BJ (cell line): Measurements from ENCODE around the gene ZFAND5. TPM values are rescaled to one million over a fixed set of nuclear protein-coding genes. Genes with fewer than 3 reads are reported as not detected.

Experiments
- CTCF ChIA-PET: fragments of 350-600 bp; formaldehyde crosslinking; extraction: SDS; loops from one replicate; lab custom pipeline; 2021; ENCODE audit warnings: antibody characterized with exemption, inconsistent platforms; lab: Yijun Ruan, JAX
- POLR2A ChIA-PET: fragments of 300-600 bp; sonication (Branson Sonifier 250); formaldehyde crosslinking; extraction: SDS; loops from one replicate; lab custom pipeline; 2021; ENCODE audit warnings: antibody characterized with exemption; lab: Charles Lee
- DNase-seq: peaks from one replicate; pipeline ENCODE4 v3.0.0-alpha.2; 2011; ENCODE audit warnings: low read depth
- H3K27me3 ChIP-seq: 2 replicates; pipeline ENCODE4 v1.6.0; 2011; ENCODE audit warnings: low read length; ENCODE audit not compliant: control insufficient read depth, insufficient read depth
- H3K36me3 ChIP-seq: 2 replicates; pipeline ENCODE4 v1.5.1; 2011; ENCODE audit warnings: low read length; ENCODE audit not compliant: control insufficient read depth, insufficient read depth
- H3K4me3 ChIP-seq: 2 replicates; pipeline ENCODE4 v1.5.1; 2011; ENCODE audit warnings: low read depth, mild to moderate bottlenecking, control low read depth, low read length
- polyA plus RNA-seq: library from polyadenylated mRNA; depleted of rRNA; stranded (reverse); fragments of >200 nt; gene quantifications from 2 replicates; pipeline ENCODE4 v1.2.3, GENCODE V29; 2011; rRNA removed
- TF ChIP-seq, protein P1 (sequence below): IDR thresholded peaks from 2 replicates; pipeline ENCODE4 v1.5.1; 2011; ENCODE audit warnings: low read depth, mild to moderate bottlenecking, control low read depth, inconsistent platforms, low read length, moderate library complexity; ENCODE audit not compliant: insufficient read depth

The ZFAND5 gene
- polyA plus RNA-seq, 1 experiment = 172 TPM

DNA sequence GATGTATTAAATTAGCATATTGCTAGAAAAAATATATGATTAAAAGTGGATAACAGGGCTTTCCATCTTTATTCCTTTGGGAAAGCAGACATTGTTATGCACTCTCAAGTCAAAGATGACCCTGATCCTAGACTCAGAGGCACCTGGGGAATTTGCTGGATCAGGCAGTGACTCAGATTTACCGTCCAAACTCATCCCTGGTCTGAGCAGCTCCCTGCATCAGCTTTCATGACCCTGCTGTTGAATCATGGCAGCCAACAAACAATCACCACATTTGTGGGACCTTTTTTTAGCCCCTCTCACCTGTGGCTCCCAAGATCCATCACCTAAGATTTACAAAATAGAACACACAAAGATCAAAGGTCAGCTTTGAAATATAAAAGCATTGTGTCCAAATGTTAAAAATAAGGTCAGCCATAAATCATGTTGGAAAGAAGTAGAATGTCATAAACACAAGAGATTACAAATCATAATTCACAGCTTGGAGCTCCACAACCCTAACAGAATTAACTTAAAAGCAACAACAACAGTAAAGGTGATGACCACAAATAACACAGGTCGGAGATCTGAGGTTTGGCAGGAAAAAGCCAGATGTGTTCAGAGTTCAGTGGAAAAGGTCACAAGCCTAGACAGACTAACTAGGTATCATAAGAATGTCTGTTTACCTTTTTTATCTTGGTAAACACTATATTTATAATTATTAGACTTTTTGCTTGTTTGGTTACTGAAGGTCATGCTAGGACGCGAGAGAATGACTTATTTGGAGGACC is 55.5 kb downstream of the ZFAND5 start:
- H3K27me3 ChIP-seq = no peaks in the 10 kb centered on the region
- ChIA-PET CTCF (no interaction called here), POLR2A (no interaction called here)
- H3K4me3 ChIP-seq = no peak overlapping the region
- no peak for DNase-seq
- no peaks in the 10 kb centered on the region for H3K36me3 ChIP-seq
- TF ChIP-seq, protein P1, sequence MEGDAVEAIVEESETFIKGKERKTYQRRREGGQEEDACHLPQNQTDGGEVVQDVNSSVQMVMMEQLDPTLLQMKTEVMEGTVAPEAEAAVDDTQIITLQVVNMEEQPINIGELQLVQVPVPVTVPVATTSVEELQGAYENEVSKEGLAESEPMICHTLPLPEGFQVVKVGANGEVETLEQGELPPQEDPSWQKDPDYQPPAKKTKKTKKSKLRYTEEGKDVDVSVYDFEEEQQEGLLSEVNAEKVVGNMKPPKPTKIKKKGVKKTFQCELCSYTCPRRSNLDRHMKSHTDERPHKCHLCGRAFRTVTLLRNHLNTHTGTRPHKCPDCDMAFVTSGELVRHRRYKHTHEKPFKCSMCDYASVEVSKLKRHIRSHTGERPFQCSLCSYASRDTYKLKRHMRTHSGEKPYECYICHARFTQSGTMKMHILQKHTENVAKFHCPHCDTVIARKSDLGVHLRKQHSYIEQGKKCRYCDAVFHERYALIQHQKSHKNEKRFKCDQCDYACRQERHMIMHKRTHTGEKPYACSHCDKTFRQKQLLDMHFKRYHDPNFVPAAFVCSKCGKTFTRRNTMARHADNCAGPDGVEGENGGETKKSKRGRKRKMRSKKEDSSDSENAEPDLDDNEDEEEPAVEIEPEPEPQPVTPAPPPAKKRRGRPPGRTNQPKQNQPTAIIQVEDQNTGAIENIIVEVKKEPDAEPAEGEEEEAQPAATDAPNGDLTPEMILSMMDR = no peak

DNA sequence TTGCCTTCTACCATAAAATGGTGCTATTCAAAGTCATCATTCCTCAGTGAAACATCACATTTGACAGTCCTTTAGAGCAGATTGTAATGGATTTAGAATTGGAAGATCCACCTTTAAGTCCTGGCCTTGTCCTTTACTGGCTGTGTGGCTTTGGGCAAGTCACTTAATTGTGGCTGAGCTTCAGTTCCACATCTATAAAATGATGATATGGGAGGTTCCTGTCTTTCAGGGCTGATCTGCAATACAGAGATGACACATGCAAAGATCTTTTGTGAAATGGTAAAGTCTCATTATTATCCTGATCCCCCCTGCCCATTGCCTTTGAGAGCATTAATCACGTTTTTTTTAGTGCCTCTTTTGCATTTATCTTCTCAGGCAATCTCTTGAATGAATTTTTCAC is 58.2 kb downstream of the ZFAND5 start:
- no peaks in the 10 kb centered on the region for H3K36me3 ChIP-seq
- H3K27me3 ChIP-seq = no peaks in the 10 kb centered on the region
- TF ChIP-seq, protein P1 = no peak
- ChIA-PET POLR2A (no interaction called here), CTCF (interaction anchor here (0.7 kb wide), 1 partner anchor 813 kb away, joined by 3 read pairs; no protein-coding TSS in a partner anchor)
- DNase-seq = no peak
- no peak overlapping the region for H3K4me3 ChIP-seq

DNA sequence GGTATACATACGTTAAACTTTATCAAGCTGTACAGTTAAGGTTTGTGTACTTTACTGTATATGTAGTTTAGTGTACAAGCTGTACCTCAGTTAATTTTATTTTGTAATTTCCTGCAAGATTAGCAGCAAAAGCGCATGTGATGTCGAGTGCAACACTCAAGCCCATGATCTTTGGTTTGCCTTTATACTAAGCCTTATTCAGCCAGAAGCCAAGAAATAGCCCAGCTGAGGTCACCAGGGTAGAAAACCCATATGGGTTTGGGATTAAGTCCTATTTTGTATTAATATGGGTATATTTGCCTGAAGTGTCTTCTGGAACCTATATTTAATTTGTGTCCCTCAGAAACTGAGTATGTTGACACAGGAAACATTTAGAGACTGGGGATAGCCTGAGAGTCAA is 59.3 kb downstream of the ZFAND5 start:
- no peaks in the 10 kb centered on the region for H3K36me3 ChIP-seq
- no peak overlapping the region for H3K4me3 ChIP-seq
- TF ChIP-seq, protein P1 = no peak
- POLR2A ChIA-PET = no interaction called here
- no peak for DNase-seq
- CTCF ChIA-PET = interaction anchor here (1.1 kb wide), 1 partner anchor 10 kb away, joined by 7 read pairs; no protein-coding TSS in a partner anchor
- no peaks in the 10 kb centered on the region for H3K27me3 ChIP-seq

DNA sequence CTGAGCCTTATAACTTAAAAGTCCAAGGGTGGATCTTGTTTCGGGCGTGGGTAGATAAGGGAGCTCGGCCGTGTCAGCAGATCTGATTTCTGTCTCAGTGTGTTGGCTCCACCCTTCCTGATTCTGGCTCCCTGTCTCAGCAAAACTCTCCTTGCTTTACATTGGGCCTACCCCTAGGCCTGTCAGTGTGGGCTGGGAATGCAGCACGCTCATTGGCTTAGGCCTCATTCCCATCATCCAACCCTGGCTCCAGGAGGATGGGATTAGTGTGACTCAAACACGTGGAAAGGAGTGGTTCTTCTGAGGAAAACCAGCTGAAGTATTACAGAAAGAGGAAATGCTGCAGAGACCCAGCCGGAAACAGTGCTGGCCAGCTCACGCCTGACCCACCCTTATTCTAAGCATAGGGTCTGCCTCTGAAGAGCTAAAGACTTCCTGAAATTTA is 59.9 kb downstream of the ZFAND5 start:
- H3K36me3 ChIP-seq = no peaks in the 10 kb centered on the region
- ChIA-PET POLR2A (interaction anchor here (0.6 kb wide), 1 partner anchor 10 kb away, joined by 3 read pairs; no protein-coding TSS in a partner anchor), CTCF (interaction anchor here (1.0 to 1.1 kb wide), 2 partner anchors 11 to 517 kb away, joined by 4 to 7 read pairs; no protein-coding TSS in a partner anchor)
- TF ChIP-seq, protein P1 = no peak
- H3K4me3 ChIP-seq = no peak overlapping the region
- H3K27me3 ChIP-seq = no peaks in the 10 kb centered on the region
- DNase-seq = no peak

DNA sequence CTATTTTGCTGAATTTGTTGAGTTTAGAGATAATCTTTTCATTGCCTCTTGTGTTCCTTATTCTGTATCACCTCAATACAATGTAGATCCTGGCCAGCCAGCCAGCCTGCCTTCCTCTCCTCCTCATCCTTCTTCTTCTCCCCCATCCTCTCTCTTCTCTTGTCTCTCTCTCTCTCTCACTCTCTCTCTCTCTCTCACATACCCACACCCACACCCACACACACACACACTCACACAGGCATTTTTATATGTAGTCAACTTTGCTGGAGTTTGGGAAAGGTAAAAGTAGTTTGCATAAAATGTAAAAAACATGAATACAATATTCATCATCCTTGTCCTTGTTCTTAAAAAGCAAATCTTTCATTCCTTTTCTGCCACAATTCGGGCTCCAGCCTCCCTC is 60.5 kb downstream of the ZFAND5 start:
- DNase-seq = no peak
- ChIA-PET CTCF (interaction anchor here (1.0 to 1.1 kb wide), 2 partner anchors 11 to 517 kb away, joined by 4 to 7 read pairs; no protein-coding TSS in a partner anchor), POLR2A (no interaction called here)
- Histone ChIP-seq H3K4me3 (no peak overlapping the region), H3K27me3 (no peaks in the 10 kb centered on the region), H3K36me3 (no peaks in the 10 kb centered on the region)
- TF ChIP-seq, protein P1 = no peak

Other genes starting within 250 kb of the ZFAND5 start
- not detected in 2 replicates for gene GDA, start 215.8 kb downstream of the ZFAND5 start, polyA plus RNA-seq
- gene TMC1, start 156.4 kb upstream of the ZFAND5 start, polyA plus RNA-seq = 1.2 and 1.3 TPM in 2 replicates